ENCODE results near the gene MLEC.

- TF ChIP-seq, protein P1, sequence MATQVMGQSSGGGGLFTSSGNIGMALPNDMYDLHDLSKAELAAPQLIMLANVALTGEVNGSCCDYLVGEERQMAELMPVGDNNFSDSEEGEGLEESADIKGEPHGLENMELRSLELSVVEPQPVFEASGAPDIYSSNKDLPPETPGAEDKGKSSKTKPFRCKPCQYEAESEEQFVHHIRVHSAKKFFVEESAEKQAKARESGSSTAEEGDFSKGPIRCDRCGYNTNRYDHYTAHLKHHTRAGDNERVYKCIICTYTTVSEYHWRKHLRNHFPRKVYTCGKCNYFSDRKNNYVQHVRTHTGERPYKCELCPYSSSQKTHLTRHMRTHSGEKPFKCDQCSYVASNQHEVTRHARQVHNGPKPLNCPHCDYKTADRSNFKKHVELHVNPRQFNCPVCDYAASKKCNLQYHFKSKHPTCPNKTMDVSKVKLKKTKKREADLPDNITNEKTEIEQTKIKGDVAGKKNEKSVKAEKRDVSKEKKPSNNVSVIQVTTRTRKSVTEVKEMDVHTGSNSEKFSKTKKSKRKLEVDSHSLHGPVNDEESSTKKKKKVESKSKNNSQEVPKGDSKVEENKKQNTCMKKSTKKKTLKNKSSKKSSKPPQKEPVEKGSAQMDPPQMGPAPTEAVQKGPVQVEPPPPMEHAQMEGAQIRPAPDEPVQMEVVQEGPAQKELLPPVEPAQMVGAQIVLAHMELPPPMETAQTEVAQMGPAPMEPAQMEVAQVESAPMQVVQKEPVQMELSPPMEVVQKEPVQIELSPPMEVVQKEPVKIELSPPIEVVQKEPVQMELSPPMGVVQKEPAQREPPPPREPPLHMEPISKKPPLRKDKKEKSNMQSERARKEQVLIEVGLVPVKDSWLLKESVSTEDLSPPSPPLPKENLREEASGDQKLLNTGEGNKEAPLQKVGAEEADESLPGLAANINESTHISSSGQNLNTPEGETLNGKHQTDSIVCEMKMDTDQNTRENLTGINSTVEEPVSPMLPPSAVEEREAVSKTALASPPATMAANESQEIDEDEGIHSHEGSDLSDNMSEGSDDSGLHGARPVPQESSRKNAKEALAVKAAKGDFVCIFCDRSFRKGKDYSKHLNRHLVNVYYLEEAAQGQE (IDR thresholded peaks at IDR 0.05; ENCODE audit: insufficient replicate concordance, low read depth), result no peak
- TF ChIP-seq CTCF (IDR thresholded peaks at IDR 0.05; ENCODE audit: insufficient read depth, low read length) (no peak), GABPA (IDR thresholded peaks at IDR 0.05; ENCODE audit: low read depth) (no peak), POLR2AphosphoS5 (IDR thresholded peaks at IDR 0.05; ENCODE audit: low read depth) (no peak), SPI1 (IDR thresholded peaks at IDR 0.05; ENCODE audit: borderline replicate concordance, low read depth) (no peak)
Observed at GRCh38 chr12:120706029-120706428, 19.1 kb downstream of the MLEC start.
